OCI-LY1 (cell line): ENCODE measurements around the gene GNAZ.
"Not testable (repeated sequence)": the region's sequence is repeated elsewhere in the genome, so short reads cannot be mapped to it uniquely, and the experiment has no call there.

Source experiments
- H2AFZ ChIP-seq: fragments of 200-600 bp; sonication (generic), shearing (Covaris generic); 2 replicates; pipeline ENCODE4 v1.6.0; 2014; ENCODE audit warnings: antibody characterized with exemption, mild to moderate bottlenecking, low read length
- H3F3A ChIP-seq: fragments of 200-600 bp; sonication (generic), shearing (Covaris generic); 2 replicates; pipeline ENCODE4 v1.6.0; 2014; ENCODE audit warnings: mild to moderate bottlenecking, antibody characterized with exemption, low read length, moderate library complexity; ENCODE audit not compliant: insufficient read depth
- H3K27ac ChIP-seq: fragments of 200-600 bp; sonication (generic); 2 replicates; pipeline ENCODE4 v1.5.1; 2014; ENCODE audit warnings: low read length, mixed run types, mild to moderate bottlenecking, low read depth; ENCODE audit not compliant: poor library complexity, severe bottlenecking
- H3K27me3 ChIP-seq: fragments of 200-600 bp; sonication (generic); 2 replicates; pipeline ENCODE4 v1.6.0; 2014; ENCODE audit warnings: antibody characterized with exemption, mild to moderate bottlenecking, low read length, moderate library complexity; ENCODE audit not compliant: insufficient read depth
- H3K36me3 ChIP-seq: fragments of 200-600 bp; sonication (generic); 2 replicates; pipeline ENCODE4 v1.6.1; 2014; ENCODE audit warnings: mild to moderate bottlenecking, antibody characterized with exemption, low read length, moderate library complexity, mixed read lengths; ENCODE audit not compliant: insufficient read depth
- H3K4me1 ChIP-seq: fragments of 200-600 bp; sonication (generic); 2 replicates; pipeline ENCODE4 v1.5.1; 2014; ENCODE audit warnings: mild to moderate bottlenecking, low read length, moderate library complexity; ENCODE audit not compliant: insufficient read depth, severe bottlenecking
- H3K4me2 ChIP-seq: fragments of 200-600 bp; sonication (generic), shearing (Covaris generic); 2 replicates; pipeline ENCODE4 v1.6.1; 2014; ENCODE audit warnings: low read length
- H3K4me3 ChIP-seq: fragments of 200-600 bp; sonication (generic); 2 replicates; pipeline ENCODE4 v1.5.1; 2014; ENCODE audit warnings: low read length, low read depth, mild to moderate bottlenecking, mixed read lengths; ENCODE audit not compliant: poor library complexity, severe bottlenecking
- H3K79me2 ChIP-seq: fragments of 200-600 bp; shearing (Covaris generic); 2 replicates; pipeline ENCODE4 v1.6.1; 2016; ENCODE audit warnings: mixed run types, low read length, mixed read lengths; ENCODE audit not compliant: insufficient read depth
- H3K9ac ChIP-seq: fragments of 200-600 bp; sonication (generic), shearing (Covaris generic); 2 replicates; pipeline ENCODE4 v1.6.1; 2014; ENCODE audit warnings: mild to moderate bottlenecking, low read length, mixed read lengths
- H3K9me2 ChIP-seq: fragments of 200-600 bp; sonication (generic), shearing (Covaris generic); 2 replicates; pipeline ENCODE4 v1.6.1; 2014; ENCODE audit warnings: low read depth, mild to moderate bottlenecking, low read length, mixed read lengths
- H3K9me3 ChIP-seq: fragments of 200-600 bp; shearing (Covaris generic); 2 replicates; pipeline ENCODE4 v1.6.1; 2014; ENCODE audit warnings: low read length, mixed read lengths
- H4K20me1 ChIP-seq: fragments of 200-600 bp; sonication (generic), shearing (Covaris generic); 2 replicates; pipeline ENCODE4 v1.6.0; 2016; ENCODE audit warnings: mild to moderate bottlenecking, low read length; ENCODE audit not compliant: insufficient read depth
- CTCF ChIP-seq: fragments of 200-600 bp; sonication (generic), shearing (Covaris generic); IDR thresholded peaks from 2 replicates; pipeline ENCODE4 v1.5.1; 2017; ENCODE audit warnings: mild to moderate bottlenecking, antibody characterized with exemption, low read length, moderate library complexity, mixed read lengths
- EZH2 ChIP-seq: fragments of 200-600 bp; sonication (generic), shearing (Covaris generic); IDR thresholded peaks from 2 replicates; pipeline ENCODE4 v1.8.0; 2017; ENCODE audit warnings: borderline replicate concordance, mixed run types, mild to moderate bottlenecking, antibody characterized with exemption, low read length, moderate library complexity, mixed read lengths

Gene GNAZ

GRCh38 chr22:23132376-23133091 lies 62.2 kb downstream of the GNAZ start:
- TF ChIP-seq EZH2, result no peak
- no peak for TF ChIP-seq CTCF
- Histone ChIP-seq H2AFZ (no peak overlapping the region), H3F3A (no peaks in the 10 kb centered on the region), H3K27ac (no peak overlapping the region), H3K4me1 (peaks cover 17% of the 10 kb centered on the region), H3K9ac (no peak overlapping the region), H3K9me3 (no peaks in the 10 kb centered on the region), H3K27me3 (no peaks in the 10 kb centered on the region), H3K4me2 (no peak overlapping the region), H3K79me2 (no peaks in the 10 kb centered on the region), H3K36me3 (no peaks in the 10 kb centered on the region), H3K4me3 (no peak overlapping the region), H4K20me1 (no peaks in the 10 kb centered on the region), H3K9me2 (no peaks in the 10 kb centered on the region)

GRCh38 chr22:23133922-23134321 lies 63.6 kb downstream of the GNAZ start:
- peaks cover 31% of the 10 kb centered on the region for H3K4me1 ChIP-seq
- no peak overlapping the region for H3K4me2 ChIP-seq

GRCh38 chr22:23136991-23137390 lies 66.7 kb downstream of the GNAZ start:
- not testable (repeated sequence) for H3K36me3 ChIP-seq, H3K27me3 ChIP-seq, H3K79me2 ChIP-seq, H3K9me2 ChIP-seq, H2AFZ ChIP-seq, H3K9me3 ChIP-seq, H3K4me3 ChIP-seq, H3K4me2 ChIP-seq, H3F3A ChIP-seq, H4K20me1 ChIP-seq
- Histone ChIP-seq H3K27ac (peak overlapping the region; percentile 88), H3K4me1 (peaks cover 61% of the 10 kb centered on the region), H3K9ac (peak overlapping the region; percentile 14; the same call in 1 of the 2 replicates)

More at GRCh38 chr22:23133922-23134321, 63.6 kb downstream of the GNAZ start:
- Histone ChIP-seq H3K9me3 (no peaks in the 10 kb centered on the region), H3K27ac (no peak overlapping the region), H3K9ac (no peak overlapping the region), H3K27me3 (no peaks in the 10 kb centered on the region), H3K4me3 (no peak overlapping the region), H4K20me1 (no peaks in the 10 kb centered on the region), H3K36me3 (no peaks in the 10 kb centered on the region), H2AFZ (no peak overlapping the region), H3K79me2 (no peaks in the 10 kb centered on the region), H3F3A (no peaks in the 10 kb centered on the region), H3K9me2 (no peaks in the 10 kb centered on the region)
- no peak for TF ChIP-seq CTCF
- TF ChIP-seq EZH2, result no peak

GRCh38 chr22:23137468-23137867 lies 67.1 kb downstream of the GNAZ start:
- H3K27ac ChIP-seq, result peak overlapping the region; percentile 88

More at GRCh38 chr22:23137468-23137867, 67.1 kb downstream of the GNAZ start:
- Histone ChIP-seq H3K4me3 (no peak overlapping the region), H3K4me1 (peaks cover 66% of the 10 kb centered on the region), H4K20me1 (no peaks in the 10 kb centered on the region), H3K9me3 (no peaks in the 10 kb centered on the region), H3K9ac (peak overlapping the region; percentile 27; the same call in 1 of the 2 replicates), H3K79me2 (no peaks in the 10 kb centered on the region), H3F3A (no peaks in the 10 kb centered on the region), H3K27me3 (no peaks in the 10 kb centered on the region), H3K36me3 (no peaks in the 10 kb centered on the region), H2AFZ (no peak overlapping the region), H3K4me2 (peak overlapping the region; percentile 25), H3K9me2 (no peaks in the 10 kb centered on the region)
- TF ChIP-seq CTCF (no peak), EZH2 (no peak)
